Right renal pelvis (tissue), 4 donors: Measurements from ENCODE around the gene DES. TPM values are rescaled to one million over a fixed set of nuclear protein-coding genes. Genes with fewer than 3 reads are reported as not detected.
A peak's percentile ranks its signal among the peaks of the same experiment; 100 is the strongest.
"Not testable (repeated sequence)": the region's sequence is repeated elsewhere in the genome, so short reads cannot be mapped to it uniquely, and the experiment has no call there.

Experiments used
- DNase-seq, 4 donors: peaks; one replicate each; pipeline ENCODE4 v3.0.0-alpha.2; 2013; ENCODE audit warnings: low read depth in 4 of 4, low spot score in 3 of 4, missing footprints in 1 of 4
- polyA plus RNA-seq, 4 donors: library from polyadenylated mRNA; unstranded; fragments of 120-200 nt; gene quantifications; one replicate each; pipeline ENCODE4 v1.2.1, GENCODE V29; 2013; ENCODE audit not compliant: insufficient read length in 4 of 4

The DES gene
- polyA plus RNA-seq = 1 to 10 TPM; 5.9 to 6.8 (median 6.6) TPM

- DNase-seq = no peak
Measured at GRCh38 chr2:219418155-219419011, at the start of gene DES. DES (plus strand) TSS chr2:219418377; CDS start chr2:219418463, 86 bp downstream.

GRCh38 chr2:219368690-219369191, 49.4 kb upstream of the DES start:
- DNase-seq = peak in 1 of 4 donors; percentile 7

GRCh38 chr2:219369447-219369861, 48.7 kb upstream of the DES start:
- DNase-seq = no peak

- no peak for DNase-seq
Measured at GRCh38 chr2:219378163-219378851, 39.9 kb upstream of the DES start.

GRCh38 chr2:219380926-219381325, 37.3 kb upstream of the DES start:
- no peak for DNase-seq

- DNase-seq = no peak
Measured at GRCh38 chr2:219381448-219381847, 36.7 kb upstream of the DES start.

- DNase-seq = no peak
Measured at GRCh38 chr2:219384083-219384713, 34.0 kb upstream of the DES start.

- no peak for DNase-seq
Measured at GRCh38 chr2:219384859-219385258, 33.3 kb upstream of the DES start.

- no peak for DNase-seq
Measured at GRCh38 chr2:219385958-219386520, 32.1 kb upstream of the DES start.

GRCh38 chr2:219386532-219387280, 31.5 kb upstream of the DES start:
- no peak for DNase-seq

- DNase-seq = peak; percentile 67 to 79 (median 78)
Measured at GRCh38 chr2:219387306-219388120, 30.7 kb upstream of the DES start, which contains the start of gene DNPEP. DNPEP (minus strand) TSS chr2:219387912; CDS start chr2:219387794, 118 bp downstream.

- peak; percentile 85 to 91 (median 88) for DNase-seq
Measured at GRCh38 chr2:219388121-219388906, 29.9 kb upstream of the DES start.

GRCh38 chr2:219388907-219389156, 29.3 kb upstream of the DES start:
- DNase-seq = no peak

GRCh38 chr2:219392754-219393153, 25.4 kb upstream of the DES start:
- DNase-seq = no peak

GRCh38 chr2:219395056-219395455, 23.1 kb upstream of the DES start:
- DNase-seq = not testable (repeated sequence)

- DNase-seq = no peak
Measured at GRCh38 chr2:219395609-219396008, 22.6 kb upstream of the DES start.

GRCh38 chr2:219396863-219397457, 21.2 kb upstream of the DES start:
- no peak for DNase-seq

GRCh38 chr2:219398721-219399363, 19.3 kb upstream of the DES start:
- no peak for DNase-seq
